Central memory CD8-positive, alpha-beta T cell (primary cell): ENCODE data around the gene AMN.
"Not testable (repeated sequence)": the region's sequence is repeated elsewhere in the genome, so short reads cannot be mapped to it uniquely, and the experiment has no call there.

Source experiments
- ATAC-seq: fragments of 150-1000 bp; cut with Tn5 transposase; replicated peaks from 2 replicates; pipeline ENCODE4 v1.10.0; 2022; ENCODE audit warnings: mild to moderate bottlenecking, moderate FRiP score, moderate number of reproducible peaks; ENCODE audit not compliant: poor library complexity, severe bottlenecking; ENCODE audit errors: extremely low read depth
- DNase-seq, 2 donors: peaks; one replicate each; pipeline ENCODE4 v3.0.0; 2021; ENCODE audit warnings: low spot score in 2 of 2
- H3K27ac Mint-ChIP-seq: one replicate; pipeline ENCODE4 v1.8.0; 2022; ENCODE audit warnings: low read depth, mild to moderate bottlenecking, moderate library complexity, mixed read lengths
- H3K27me3 Mint-ChIP-seq: one replicate; pipeline ENCODE4 v1.8.0; 2022; ENCODE audit warnings: mixed read lengths
- H3K36me3 Mint-ChIP-seq: one replicate; pipeline ENCODE4 v1.8.0; 2022; ENCODE audit warnings: mild to moderate bottlenecking, moderate library complexity, mixed read lengths; ENCODE audit not compliant: insufficient read depth
- H3K4me1 Mint-ChIP-seq: one replicate; pipeline ENCODE4 v1.8.0; 2022; ENCODE audit warnings: mixed read lengths
- H3K4me3 Mint-ChIP-seq: one replicate; pipeline ENCODE4 v1.8.0; 2022; ENCODE audit warnings: mild to moderate bottlenecking, moderate library complexity, mixed read lengths
- H3K9me3 Mint-ChIP-seq: one replicate; pipeline ENCODE4 v1.8.0; 2022; ENCODE audit warnings: mixed read lengths

AMN gene

DNA sequence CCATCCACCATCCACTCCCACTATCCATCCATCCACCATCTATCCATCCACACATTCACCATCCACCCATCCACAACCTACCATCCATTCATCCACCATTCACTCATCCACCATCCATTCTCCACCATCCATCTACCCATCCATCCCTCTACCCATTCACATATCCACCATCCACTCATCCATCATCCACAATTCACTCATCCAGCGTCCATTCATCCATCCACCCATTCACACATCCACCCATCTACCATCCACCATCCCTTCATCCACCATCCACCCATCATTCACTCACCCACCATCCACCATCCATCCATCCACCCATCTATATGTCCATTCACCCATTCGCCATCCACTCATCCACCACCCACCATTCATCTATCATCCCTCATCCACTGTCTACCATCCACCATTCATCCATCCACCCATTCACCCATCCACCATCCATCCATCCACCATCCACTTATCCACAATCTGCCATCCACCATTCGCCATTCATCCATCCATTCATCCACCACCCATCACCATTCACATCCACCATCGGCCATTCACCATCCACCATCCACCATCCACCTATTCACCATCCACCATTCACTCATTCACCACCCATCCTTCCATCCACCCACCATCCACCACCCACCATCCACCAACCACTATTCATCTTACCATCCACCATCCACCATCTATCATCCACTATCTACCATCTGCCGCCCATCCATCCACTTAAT lies 2.0 kb upstream of the AMN start:
- Mint-ChIP-seq H3K4me1 (no peaks in the 10 kb centered on the region), H3K9me3 (no peaks in the 10 kb centered on the region), H3K36me3 (peaks cover 2% of the 10 kb centered on the region), H3K27ac (no peak overlapping the region), H3K4me3 (no peak overlapping the region), H3K27me3 (peaks cover under 1% of the 10 kb centered on the region)
- DNase-seq: no peak
- no peak for ATAC-seq

DNA sequence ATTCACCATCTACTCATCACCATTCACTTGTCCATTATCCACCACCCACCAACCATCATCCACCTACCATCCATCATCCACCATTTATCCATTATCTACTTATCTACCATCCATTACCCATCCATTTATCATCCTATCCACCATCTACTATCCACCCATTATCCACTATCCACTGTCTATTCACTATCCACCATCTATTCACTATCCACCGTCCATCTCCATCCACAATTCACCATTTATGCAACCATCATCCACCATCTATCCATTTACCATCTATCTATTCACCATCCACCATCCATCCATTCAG lies 1.5 kb upstream of the AMN start:
- Mint-ChIP-seq H3K27me3 (peaks cover 5% of the 10 kb centered on the region), H3K9me3 (no peaks in the 10 kb centered on the region), H3K4me1 (no peaks in the 10 kb centered on the region), H3K27ac (no peak overlapping the region), H3K36me3 (peaks cover 2% of the 10 kb centered on the region), H3K4me3 (no peak overlapping the region)
- DNase-seq: no peak
- ATAC-seq: no peak

DNA sequence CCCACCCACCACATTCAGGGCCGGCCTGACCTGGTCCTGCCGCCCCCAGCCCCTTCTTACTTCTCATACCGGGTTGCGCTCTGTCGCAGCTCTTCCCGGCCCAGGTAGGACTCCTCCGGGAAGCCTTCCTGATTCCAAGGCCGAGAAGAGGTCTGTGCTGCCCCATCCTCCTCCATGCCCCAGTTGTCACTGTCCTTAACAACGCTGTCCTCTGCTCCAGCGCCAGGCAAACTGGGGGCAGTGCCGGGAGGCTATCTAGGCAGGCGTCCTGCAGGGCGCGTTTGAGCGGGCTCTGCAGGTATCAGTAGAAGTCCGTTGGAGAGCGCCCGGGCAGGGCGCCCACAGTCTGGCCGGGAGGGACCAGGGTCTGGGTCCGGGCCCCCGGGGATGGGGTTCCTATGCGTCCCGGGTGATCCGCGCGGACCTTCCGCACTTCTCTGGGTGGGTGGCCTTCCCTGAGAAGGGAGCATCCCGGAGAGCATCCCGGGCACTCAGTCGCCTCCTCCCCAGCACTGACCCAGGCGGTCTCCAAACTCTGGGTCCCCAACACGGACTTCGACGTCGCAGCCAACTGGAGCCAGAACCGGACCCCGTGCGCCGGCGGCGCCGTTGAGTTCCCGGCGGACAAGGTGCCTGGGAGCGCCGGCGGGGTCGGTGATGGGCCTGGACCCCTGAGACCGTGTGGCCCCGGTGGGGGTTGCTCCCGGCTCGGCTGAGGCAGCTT lies 900 bp downstream of the AMN start:
- ATAC-seq (no peak), DNase-seq (no peak)
- Mint-ChIP-seq H3K4me3 (peak overlapping the region; percentile 12), H3K4me1 (no peaks in the 10 kb centered on the region), H3K36me3 (peaks cover 2% of the 10 kb centered on the region), H3K27ac (no peak overlapping the region), H3K9me3 (no peaks in the 10 kb centered on the region), H3K27me3 (peaks cover 10% of the 10 kb centered on the region)

DNA sequence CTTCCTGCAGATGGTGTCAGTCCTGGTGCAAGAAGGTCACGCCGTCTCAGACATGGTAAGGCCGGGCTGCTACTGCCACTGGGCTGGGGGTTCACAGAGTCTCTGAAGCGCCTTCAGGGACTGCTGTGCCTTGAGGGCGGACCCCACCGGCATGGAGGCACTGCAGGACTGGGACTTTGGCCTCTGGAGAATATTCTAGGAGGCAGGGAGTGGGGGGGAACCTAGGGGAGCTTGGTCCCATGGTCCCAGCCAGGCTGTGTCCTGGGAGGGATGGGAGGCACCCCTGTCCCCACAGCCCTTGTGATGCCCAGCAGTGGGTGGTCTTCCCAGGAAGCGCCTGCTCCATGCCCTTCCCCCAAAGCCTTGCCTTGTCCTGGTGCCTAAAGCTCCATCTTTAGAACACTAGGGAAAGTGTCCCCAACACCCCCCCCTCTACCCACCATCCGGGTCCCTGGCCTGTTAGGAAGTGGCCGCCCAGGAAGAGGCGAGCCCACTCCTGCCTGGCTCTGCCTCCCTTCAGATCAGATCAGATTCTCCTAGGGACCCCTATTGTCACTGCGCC lies 1.5 kb downstream of the AMN start:
- H3K4me3 Mint-ChIP-seq: no peak overlapping the region

DNA sequence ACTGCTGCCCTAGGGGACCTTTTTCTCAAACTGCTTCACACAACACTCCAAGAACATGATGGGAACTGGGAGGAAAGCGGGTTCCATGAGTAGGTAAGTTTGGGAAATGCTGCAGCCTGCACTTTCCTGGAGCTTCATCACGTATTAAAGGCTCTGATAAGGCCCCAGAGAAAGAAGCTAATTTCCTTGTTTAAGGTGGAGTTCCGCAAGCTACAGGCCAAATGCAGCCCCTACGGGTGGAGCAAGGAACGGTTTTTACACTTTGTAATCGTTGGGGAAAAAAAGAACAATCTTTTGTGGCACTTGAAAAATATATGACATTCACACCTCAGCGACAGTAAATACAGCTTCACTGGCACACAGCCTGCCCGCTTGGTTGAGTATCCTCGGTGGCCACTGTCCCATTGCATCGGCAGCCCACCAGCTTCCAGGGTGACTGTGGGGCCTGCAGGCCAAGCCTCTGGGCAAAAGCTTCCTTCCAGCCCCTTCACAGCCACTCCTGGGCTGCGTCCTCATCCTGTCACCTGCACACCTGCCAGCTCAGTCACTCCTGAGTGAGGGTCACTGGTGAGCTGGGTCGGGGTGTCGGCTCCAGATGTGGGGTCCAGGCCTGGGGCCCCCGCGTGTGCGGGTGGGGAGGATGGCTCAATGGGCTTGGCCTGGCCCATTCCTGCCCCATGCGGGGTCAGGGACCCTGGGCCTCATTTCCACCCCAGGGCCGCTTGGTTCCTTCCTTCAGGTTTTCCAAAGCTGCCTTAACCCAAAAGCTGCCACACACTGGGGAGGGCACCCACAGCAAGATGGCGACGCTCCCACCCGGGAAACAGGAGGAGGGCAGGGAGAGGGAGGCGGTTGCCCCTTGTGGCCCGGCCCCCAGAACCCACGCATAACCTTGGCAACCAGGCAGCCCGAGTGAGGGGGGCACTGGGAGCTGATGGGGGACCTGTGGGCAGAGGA lies 2.4 kb downstream of the AMN start:
- H3K4me1 Mint-ChIP-seq: no peaks in the 10 kb centered on the region
- H3K27ac Mint-ChIP-seq: no peak overlapping the region
- no peaks in the 10 kb centered on the region for H3K9me3 Mint-ChIP-seq
- ATAC-seq: no peak
- peaks cover 2% of the 10 kb centered on the region for H3K36me3 Mint-ChIP-seq
- H3K27me3 Mint-ChIP-seq: peaks cover 10% of the 10 kb centered on the region
- no peak overlapping the region for H3K4me3 Mint-ChIP-seq
- no peak for DNase-seq

More for the DNA sequence above, 1.5 kb downstream of the AMN start:
- H3K36me3 Mint-ChIP-seq: peaks cover 2% of the 10 kb centered on the region
- H3K27me3 Mint-ChIP-seq: peaks cover 10% of the 10 kb centered on the region
- no peaks in the 10 kb centered on the region for H3K4me1 Mint-ChIP-seq
- DNase-seq (no peak), ATAC-seq (no peak)
- no peaks in the 10 kb centered on the region for H3K9me3 Mint-ChIP-seq
- H3K27ac Mint-ChIP-seq: no peak overlapping the region

DNA sequence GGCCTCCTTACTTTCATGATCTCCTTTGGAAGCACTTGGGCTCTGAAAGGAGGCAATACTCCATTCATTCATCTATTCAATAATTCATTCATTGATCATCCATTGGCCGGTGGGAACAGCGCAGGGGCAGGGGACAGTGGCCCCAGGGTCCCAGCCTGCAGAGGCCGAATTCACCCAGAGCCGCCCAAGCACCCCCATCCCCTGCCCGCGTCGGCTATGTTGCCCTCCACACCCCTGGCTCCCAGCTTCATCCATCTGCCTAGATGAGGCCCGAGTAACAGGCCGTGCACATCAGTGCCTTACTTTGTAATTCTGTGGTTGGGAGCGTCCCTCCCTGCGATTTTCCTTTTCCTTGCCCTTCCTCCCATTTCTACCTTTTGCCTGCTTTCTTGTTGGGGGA lies 3.2 kb downstream of the AMN start:
- DNase-seq (no peak), ATAC-seq (no peak)
- no peaks in the 10 kb centered on the region for H3K4me1 Mint-ChIP-seq
- H3K36me3 Mint-ChIP-seq: peaks cover 3% of the 10 kb centered on the region
- no peaks in the 10 kb centered on the region for H3K9me3 Mint-ChIP-seq
- H3K27ac Mint-ChIP-seq: no peak overlapping the region
- H3K4me3 Mint-ChIP-seq: no peak overlapping the region
- H3K27me3 Mint-ChIP-seq: peaks cover 10% of the 10 kb centered on the region

DNA sequence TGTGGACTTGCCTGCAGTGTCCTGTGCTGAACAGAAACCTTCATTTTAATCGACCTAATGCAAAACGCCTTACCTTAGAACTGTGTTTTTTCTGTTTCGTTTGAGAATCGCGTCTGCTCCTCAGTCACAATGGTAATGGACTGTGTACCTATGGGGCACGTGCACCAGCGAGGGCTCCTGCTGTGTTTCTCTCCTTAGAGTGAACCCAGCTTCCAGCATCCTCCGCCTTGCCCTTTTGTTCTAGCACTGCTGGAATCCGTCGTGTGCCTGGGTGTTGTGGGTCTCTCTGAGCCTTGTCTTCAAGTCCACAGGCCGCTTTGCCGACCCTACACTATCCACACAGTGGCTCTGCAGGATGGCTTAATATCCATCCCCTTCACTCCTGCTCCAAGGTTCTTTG lies 3.6 kb downstream of the AMN start:
- no peaks in the 10 kb centered on the region for H3K4me1 Mint-ChIP-seq
- DNase-seq: no peak
- H3K27ac Mint-ChIP-seq: no peak overlapping the region
- ATAC-seq: no peak
- no peaks in the 10 kb centered on the region for H3K9me3 Mint-ChIP-seq
- peaks cover 4% of the 10 kb centered on the region for H3K36me3 Mint-ChIP-seq
- H3K27me3 Mint-ChIP-seq: peaks cover 10% of the 10 kb centered on the region
- H3K4me3 Mint-ChIP-seq: no peak overlapping the region

DNA sequence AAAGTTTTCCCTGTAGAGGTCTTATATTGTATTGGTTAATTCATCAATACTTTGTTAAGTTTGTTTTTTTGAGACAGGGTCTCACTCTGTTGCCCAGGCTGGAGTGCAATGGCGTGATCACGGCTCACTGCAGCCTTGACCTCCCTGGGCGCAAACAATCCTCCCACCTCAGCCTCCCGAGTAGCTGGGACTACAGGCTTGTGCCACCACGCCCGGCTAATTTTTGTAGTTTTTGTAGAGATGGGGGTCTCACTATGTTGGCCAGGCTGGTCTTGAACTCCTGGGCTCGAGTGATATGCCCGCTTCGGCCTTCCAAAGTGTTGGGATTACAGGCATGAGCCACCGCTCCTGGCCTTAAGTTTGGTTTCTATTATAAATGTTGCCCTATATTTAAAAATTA lies 4.4 kb downstream of the AMN start:
- not testable (repeated sequence) for H3K27me3 Mint-ChIP-seq, DNase-seq, H3K36me3 Mint-ChIP-seq, H3K9me3 Mint-ChIP-seq, ATAC-seq, H3K27ac Mint-ChIP-seq, H3K4me3 Mint-ChIP-seq, H3K4me1 Mint-ChIP-seq

DNA sequence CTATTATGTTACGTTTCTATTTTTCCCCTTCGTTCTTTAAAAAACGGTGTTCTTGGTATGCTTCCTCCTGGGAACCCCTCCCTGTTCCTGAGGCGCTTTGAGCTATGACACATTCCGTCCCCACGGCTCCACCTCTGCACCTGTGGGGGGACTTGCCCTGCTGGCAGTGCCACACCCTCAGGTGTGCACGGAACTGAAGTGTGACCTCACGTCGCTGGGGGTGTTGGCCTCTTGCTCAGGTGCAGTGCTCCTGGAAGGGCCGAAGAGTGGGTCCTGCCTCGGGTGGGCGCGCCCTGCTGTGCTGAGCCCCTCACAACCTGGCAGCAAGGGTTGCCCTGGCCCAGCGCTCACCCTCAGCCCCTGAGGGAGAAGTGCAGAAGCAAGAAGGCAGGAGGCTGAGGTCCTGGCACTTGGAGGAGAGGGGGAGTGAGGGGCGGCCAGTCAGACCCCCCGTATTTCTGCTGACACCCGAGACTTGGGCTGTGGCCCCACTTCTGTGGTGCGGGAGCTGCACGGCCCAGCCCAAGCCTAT lies 4.9 kb downstream of the AMN start:
- H3K4me3 Mint-ChIP-seq: peak overlapping the region; percentile 72
- DNase-seq (no peak), ATAC-seq (no peak)
- no peaks in the 10 kb centered on the region for H3K4me1 Mint-ChIP-seq
- H3K27me3 Mint-ChIP-seq: peaks cover 10% of the 10 kb centered on the region
- H3K36me3 Mint-ChIP-seq: peaks cover 4% of the 10 kb centered on the region
- H3K9me3 Mint-ChIP-seq: no peaks in the 10 kb centered on the region
- no peak overlapping the region for H3K27ac Mint-ChIP-seq

DNA sequence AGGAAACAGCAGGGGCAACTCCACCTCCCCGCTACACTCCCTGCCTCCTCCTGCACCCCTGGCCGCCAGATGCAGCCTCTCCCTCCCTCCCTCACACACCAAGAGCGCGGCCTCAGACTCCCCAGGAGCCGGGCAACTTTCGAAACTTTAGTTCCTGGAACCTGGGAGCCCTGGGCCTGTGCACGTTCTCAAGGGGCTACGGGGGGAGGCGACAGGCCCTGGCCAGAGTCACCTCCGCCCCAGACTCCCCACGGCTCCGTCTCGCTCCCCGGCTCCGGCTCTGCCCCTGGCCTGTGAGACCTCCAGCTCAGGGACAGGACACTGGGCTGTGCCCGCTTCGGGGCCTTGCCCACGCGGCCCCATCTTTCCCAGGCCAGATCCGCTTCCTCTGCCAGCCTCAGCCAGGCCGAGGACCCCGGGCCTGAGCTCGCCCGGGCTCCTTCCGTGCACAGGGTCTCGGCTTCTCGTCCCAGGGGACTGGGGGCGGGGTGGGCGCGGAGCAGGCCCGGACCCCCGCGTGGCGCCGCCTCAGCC lies 5.5 kb downstream of the AMN start:
- no peaks in the 10 kb centered on the region for H3K9me3 Mint-ChIP-seq
- H3K27ac Mint-ChIP-seq: no peak overlapping the region
- H3K27me3 Mint-ChIP-seq: peaks cover 10% of the 10 kb centered on the region
- no peak for DNase-seq
- peak; percentile 25 for ATAC-seq
- H3K36me3 Mint-ChIP-seq: peaks cover 4% of the 10 kb centered on the region
- no peaks in the 10 kb centered on the region for H3K4me1 Mint-ChIP-seq
- peak overlapping the region; percentile 72 for H3K4me3 Mint-ChIP-seq

DNA sequence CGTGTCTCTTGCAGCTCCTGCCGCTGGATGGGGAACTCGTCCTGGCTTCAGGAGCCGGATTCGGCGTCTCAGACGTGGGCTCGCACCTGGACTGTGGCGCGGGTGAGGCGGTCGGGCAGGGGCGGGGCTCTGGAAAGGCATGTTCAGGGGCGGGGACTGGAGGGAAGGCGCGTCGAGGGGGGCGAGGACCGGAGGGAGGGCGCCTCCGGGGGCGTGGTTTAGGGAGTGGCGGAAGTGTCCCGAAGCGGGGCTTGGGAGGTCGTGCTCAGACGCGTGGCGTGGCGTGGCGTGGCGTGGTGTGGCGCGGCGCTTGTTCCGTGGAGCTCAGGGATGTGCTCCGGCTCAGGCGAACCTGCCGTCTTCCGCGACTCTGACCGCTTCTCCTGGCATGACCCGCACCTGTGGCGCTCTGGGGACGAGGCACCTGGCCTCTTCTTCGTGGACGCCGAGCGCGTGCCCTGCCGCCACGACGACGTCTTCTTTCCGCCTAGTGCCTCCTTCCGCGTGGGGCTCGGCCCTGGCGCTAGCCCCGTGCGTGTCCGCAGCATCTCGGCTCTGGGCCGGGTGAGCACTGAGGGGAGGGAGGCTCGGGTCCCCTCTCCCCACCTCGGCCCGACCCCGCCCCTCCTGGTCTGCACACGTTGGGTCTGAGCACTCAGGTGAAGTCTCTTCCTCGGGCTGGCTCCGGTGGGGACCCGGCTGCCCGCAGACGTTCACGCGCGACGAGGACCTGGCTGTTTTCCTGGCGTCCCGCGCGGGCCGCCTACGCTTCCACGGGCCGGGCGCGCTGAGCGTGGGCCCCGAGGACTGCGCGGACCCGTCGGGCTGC lies 6.2 kb downstream of the AMN start:
- Mint-ChIP-seq H3K36me3 (peaks cover 4% of the 10 kb centered on the region), H3K27ac (no peak overlapping the region), H3K9me3 (no peaks in the 10 kb centered on the region)

More for the DNA sequence above, 6.2 kb downstream of the AMN start:
- H3K4me1 Mint-ChIP-seq: no peaks in the 10 kb centered on the region
- H3K4me3 Mint-ChIP-seq: peak overlapping the region; percentile 72
- H3K27me3 Mint-ChIP-seq: peaks cover 10% of the 10 kb centered on the region
- DNase-seq (peak; percentile 56 to 59), ATAC-seq (peak; percentile 85)
